Activated T-cell treated with anti-CD3 and anti-CD28 coated beads, Interleukin-2, amount 50 U/mL, for 72 hours (primary cell): ENCODE results near the gene DIPK1B. TPM values are rescaled to one million over a fixed set of nuclear protein-coding genes. Genes with fewer than 3 reads are reported as not detected.

Source experiments
- ATAC-seq, 2 donors: fragments of 150-1000 bp; cut with Tn5 transposase; replicated peaks in 1 of 2; 2 replicates each; pipeline ENCODE4 v1.10.0; 2021; ENCODE audit warnings: moderate library complexity in 2 of 2, mild to moderate bottlenecking in 1 of 2
- DNase-seq, 2 donors: peaks; one replicate each; pipeline ENCODE4 v3.0.0; 2021 to 2022; ENCODE audit warnings: mixed read lengths in 1 of 2
- H3K27ac Mint-ChIP-seq: one replicate; pipeline ENCODE4 v1.8.0; 2022; ENCODE audit warnings: mild to moderate bottlenecking, moderate library complexity, mixed read lengths
- H3K27me3 Mint-ChIP-seq: one replicate; pipeline ENCODE4 v1.8.0; 2022; ENCODE audit warnings: low read depth, mixed read lengths
- H3K36me3 Mint-ChIP-seq, 2 donors: one replicate each; pipeline ENCODE4 v1.8.0; 2022; ENCODE audit warnings: mixed read lengths in 2 of 2, mild to moderate bottlenecking in 1 of 2; ENCODE audit not compliant: insufficient read depth in 2 of 2
- H3K4me1 Mint-ChIP-seq: one replicate; pipeline ENCODE4 v1.8.0; 2022; ENCODE audit warnings: low read depth, mixed read lengths
- H3K4me3 Mint-ChIP-seq, 2 donors: one replicate each; pipeline ENCODE4 v1.8.0; 2022; ENCODE audit warnings: mild to moderate bottlenecking in 2 of 2, mixed read lengths in 2 of 2, moderate library complexity in 2 of 2
- H3K9me3 Mint-ChIP-seq, 2 donors: one replicate each; pipeline ENCODE4 v1.8.0; 2022; ENCODE audit warnings: mixed read lengths in 2 of 2
- total RNA-seq, 2 donors: library from RNA; stranded (reverse); gene quantifications; one replicate each; pipeline ENCODE4 v1.2.3, GENCODE V29; 2022

Gene DIPK1B
- total RNA-seq, 2 donors from 2014 or later = 0.67 to 0.72 TPM

DNA sequence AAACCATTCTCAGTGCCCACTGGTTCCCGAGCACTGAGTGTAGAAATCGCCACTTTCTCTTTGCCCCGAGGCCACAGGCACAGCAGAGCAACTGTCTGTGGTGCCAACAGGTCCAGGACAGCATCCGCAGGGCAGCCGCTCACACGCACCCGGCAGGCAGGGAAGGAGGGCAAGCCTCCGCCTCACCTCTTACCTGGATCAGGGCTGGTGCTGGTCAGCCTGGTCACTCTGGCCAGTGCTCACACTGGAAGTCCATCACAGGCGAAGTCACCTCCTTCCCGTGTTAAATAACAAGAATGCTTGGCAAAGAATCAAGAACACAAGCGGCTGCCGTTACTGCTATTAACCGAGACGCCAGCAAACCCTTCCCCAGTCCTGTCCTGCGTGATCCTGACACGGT, 13.7 kb downstream of the DIPK1B start:
- DNase-seq = no peak
- no peaks in the 10 kb centered on the region for H3K9me3 Mint-ChIP-seq
- no peaks in the 10 kb centered on the region for H3K27me3 Mint-ChIP-seq
- peaks cover 39% of the 10 kb centered on the region for H3K4me1 Mint-ChIP-seq
- no peak for ATAC-seq
- peak overlapping the region; percentile 99 for H3K27ac Mint-ChIP-seq
- peak overlapping the region; percentile 99 for H3K4me3 Mint-ChIP-seq
- peaks cover 8 to 17% of the 10 kb centered on the region in 2 donors for H3K36me3 Mint-ChIP-seq

- Mint-ChIP-seq H3K27me3 (no peaks in the 10 kb centered on the region), H3K9me3 (no peaks in the 10 kb centered on the region), H3K36me3 (peaks cover 8 to 17% of the 10 kb centered on the region in 2 donors), H3K4me1 (peaks cover 39% of the 10 kb centered on the region), H3K27ac (peak overlapping the region; percentile 99), H3K4me3 (peak overlapping the region; percentile 99)
- peak; percentile 29 to 38 for ATAC-seq
- peak; percentile 42 to 54 for DNase-seq
Observed at GRCh38 chr9:136726631-136727191, 14.3 kb downstream of the DIPK1B start.

DNA sequence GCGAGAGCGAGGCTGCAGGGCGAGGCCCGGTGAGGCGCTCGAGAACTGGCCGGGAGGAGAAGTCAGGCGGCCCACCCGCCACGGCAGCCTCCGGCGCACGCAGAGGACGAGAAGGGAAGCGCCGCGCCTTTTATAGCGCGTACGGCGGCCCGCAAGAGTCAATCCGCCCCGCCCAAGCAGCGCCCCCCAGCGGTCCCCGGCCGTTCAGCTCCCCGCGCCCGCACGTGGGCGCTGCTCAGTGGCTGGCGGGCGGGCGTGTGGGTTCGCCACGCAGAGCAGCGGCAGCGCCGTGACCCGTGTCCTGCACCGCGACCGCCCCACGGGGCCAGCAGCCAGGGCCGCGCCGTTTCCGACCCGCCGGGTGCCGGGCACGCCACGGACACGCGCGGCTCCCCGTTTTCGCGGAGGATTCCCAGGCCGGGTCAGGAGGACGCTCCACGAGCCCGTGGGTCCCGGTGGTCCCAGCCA, 15.7 kb downstream of the DIPK1B start:
- Mint-ChIP-seq H3K27ac (peak overlapping the region; percentile 34), H3K4me3 (peak overlapping the region; percentile 99), H3K4me1 (peaks cover 46% of the 10 kb centered on the region), H3K9me3 (no peaks in the 10 kb centered on the region), H3K27me3 (no peaks in the 10 kb centered on the region), H3K36me3 (peaks cover 8 to 17% of the 10 kb centered on the region in 2 donors)
- peak; percentile 85 to 87 for ATAC-seq
- peak; percentile 94 to 97 for DNase-seq

GRCh38 chr9:136728548-136729123, 16.3 kb downstream of the DIPK1B start:
- no peaks in the 10 kb centered on the region for H3K27me3 Mint-ChIP-seq
- no peak overlapping the region for H3K27ac Mint-ChIP-seq
- peaks cover 47% of the 10 kb centered on the region for H3K4me1 Mint-ChIP-seq
- DNase-seq (peak in 1 of 2 donors; percentile 38), ATAC-seq (peak; percentile 18)
- no peaks in the 10 kb centered on the region for H3K9me3 Mint-ChIP-seq
- H3K36me3 Mint-ChIP-seq = peaks cover 8 to 15% of the 10 kb centered on the region in 2 donors
- peak overlapping the region; percentile 69 to 72 for H3K4me3 Mint-ChIP-seq

DNA sequence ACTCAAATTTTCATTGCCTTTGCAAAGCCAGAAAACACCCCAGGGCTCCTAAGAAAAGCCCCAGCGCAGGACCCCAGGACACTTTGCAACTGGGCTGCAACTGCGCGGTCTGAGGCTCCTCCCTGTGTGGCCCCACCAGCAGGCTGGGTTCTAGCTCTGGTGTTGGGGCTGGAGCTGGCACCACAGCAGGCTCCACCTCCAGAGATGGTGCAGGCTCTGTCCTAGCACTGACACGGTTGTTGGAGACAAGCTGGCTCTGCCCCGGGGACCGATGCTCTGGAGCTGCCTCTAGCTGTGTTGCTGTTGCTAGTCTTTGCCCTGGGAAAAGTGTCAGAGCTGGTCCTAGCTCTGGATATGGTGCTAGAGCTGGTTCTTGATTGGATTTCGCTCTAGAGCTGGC, 16.8 kb downstream of the DIPK1B start:
- H3K9me3 Mint-ChIP-seq = no peaks in the 10 kb centered on the region
- H3K27me3 Mint-ChIP-seq = no peaks in the 10 kb centered on the region

DNA sequence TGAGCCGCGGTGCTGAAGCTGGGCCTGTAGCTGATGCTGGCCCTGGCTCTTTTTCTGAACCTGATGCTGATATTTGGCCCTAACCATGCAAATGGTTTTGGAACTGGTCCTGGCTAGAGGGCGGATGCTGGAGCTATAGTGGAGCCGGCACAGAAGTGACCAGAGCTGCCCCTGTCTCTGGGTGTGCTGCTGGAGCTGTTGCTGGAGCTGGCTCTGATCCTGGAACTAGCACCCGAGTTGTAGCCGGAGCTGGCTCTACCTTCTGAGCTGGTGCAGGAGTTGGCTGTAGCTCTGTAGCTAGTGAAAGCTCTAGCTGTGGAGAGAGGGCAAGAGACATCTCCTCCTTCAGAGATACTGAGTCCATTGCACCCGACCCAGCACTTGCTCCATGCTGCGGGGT, 17.6 kb downstream of the DIPK1B start:
- H3K27me3 Mint-ChIP-seq = no peaks in the 10 kb centered on the region
- H3K4me1 Mint-ChIP-seq = peaks cover 47% of the 10 kb centered on the region
- ATAC-seq (no peak), DNase-seq (no peak)
- no peaks in the 10 kb centered on the region for H3K9me3 Mint-ChIP-seq
- H3K27ac Mint-ChIP-seq = no peak overlapping the region
- peak overlapping the region; percentile 69 to 72 for H3K4me3 Mint-ChIP-seq
- H3K36me3 Mint-ChIP-seq = peaks cover 7 to 9% of the 10 kb centered on the region in 2 donors

More for the DNA sequence above, 16.8 kb downstream of the DIPK1B start:
- H3K27ac Mint-ChIP-seq = no peak overlapping the region
- H3K36me3 Mint-ChIP-seq = peaks cover 8 to 13% of the 10 kb centered on the region in 2 donors
- ATAC-seq (no peak), DNase-seq (no peak)
- peak overlapping the region; percentile 69 to 72 for H3K4me3 Mint-ChIP-seq
- H3K4me1 Mint-ChIP-seq = peaks cover 47% of the 10 kb centered on the region

- peak overlapping the region; percentile 3 to 11 for H3K4me3 Mint-ChIP-seq
- H3K36me3 Mint-ChIP-seq = no peaks in the 10 kb centered on the region
- no peaks in the 10 kb centered on the region for H3K27me3 Mint-ChIP-seq
- no peak for DNase-seq
- H3K9me3 Mint-ChIP-seq = no peaks in the 10 kb centered on the region
- H3K4me1 Mint-ChIP-seq = peaks cover 30% of the 10 kb centered on the region
- ATAC-seq = no peak
- no peak overlapping the region for H3K27ac Mint-ChIP-seq
Observed at GRCh38 chr9:136732444-136733178, 20.2 kb downstream of the DIPK1B start.

DNA sequence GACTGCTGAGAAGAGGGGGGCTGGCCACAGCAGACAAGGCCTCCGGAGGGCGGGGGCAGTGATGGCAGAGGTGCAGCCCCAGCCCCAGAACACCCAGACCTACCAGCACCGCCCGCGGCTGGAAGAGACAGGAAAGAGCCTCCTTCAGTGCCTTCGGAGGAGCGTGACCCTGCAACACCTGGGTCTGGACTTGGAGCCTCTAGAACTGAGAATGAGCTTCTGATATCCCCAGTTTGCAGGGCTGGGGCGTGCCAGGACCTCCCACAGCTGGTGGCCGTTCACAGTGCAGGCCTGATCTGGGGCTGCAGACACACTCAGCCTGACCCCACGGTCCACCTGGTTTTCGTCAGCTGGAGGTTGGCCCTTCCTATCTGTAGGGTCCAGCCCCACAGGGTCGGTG, 21.2 kb downstream of the DIPK1B start:
- Mint-ChIP-seq H3K27ac (no peak overlapping the region), H3K4me1 (peaks cover 32% of the 10 kb centered on the region), H3K27me3 (no peaks in the 10 kb centered on the region), H3K9me3 (no peaks in the 10 kb centered on the region), H3K4me3 (no peak overlapping the region), H3K36me3 (no peaks in the 10 kb centered on the region)
- no peak for ATAC-seq
- DNase-seq = no peak

DNA sequence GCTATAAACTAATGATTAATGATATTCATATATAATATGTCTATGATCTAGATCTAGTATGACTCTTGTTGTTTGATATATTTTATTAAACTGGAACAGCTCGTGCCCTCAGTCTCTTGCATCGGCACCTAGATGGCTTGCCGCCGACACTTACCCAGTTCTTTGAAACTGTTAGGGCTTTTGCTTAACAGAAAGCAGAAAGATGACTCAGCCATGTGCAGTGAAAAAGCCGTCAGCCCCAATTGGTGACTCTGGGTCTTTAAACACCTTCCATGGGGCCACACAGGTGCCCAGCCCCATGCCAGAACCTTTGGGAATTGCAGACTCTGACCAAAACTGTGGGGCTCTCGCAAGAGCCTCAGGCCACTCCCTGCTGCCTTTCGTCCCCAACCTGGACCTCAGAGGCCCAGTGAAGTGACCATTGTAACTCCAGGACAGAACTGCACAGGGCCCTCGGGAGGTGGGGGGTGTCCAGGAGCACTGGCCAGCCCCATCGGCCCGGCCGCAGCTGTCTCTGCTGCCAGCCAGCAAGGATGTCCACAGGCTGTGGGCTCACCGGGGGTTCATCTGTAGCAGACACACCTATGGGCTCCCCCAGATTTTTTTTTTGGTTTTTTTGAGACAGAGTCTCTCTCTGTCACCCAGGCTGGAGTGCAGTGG, 22.6 kb downstream of the DIPK1B start:
- Mint-ChIP-seq H3K4me1 (peaks cover 27% of the 10 kb centered on the region), H3K4me3 (no peak overlapping the region), H3K36me3 (no peaks in the 10 kb centered on the region), H3K9me3 (no peaks in the 10 kb centered on the region), H3K27me3 (no peaks in the 10 kb centered on the region), H3K27ac (no peak overlapping the region)
- DNase-seq (peak in 1 of 2 donors; percentile 37), ATAC-seq (peak; percentile 66 to 74)

GRCh38 chr9:136735812-136736480, 23.6 kb downstream of the DIPK1B start:
- Mint-ChIP-seq H3K27me3 (no peaks in the 10 kb centered on the region), H3K4me1 (peaks cover 27% of the 10 kb centered on the region), H3K9me3 (no peaks in the 10 kb centered on the region), H3K36me3 (no peaks in the 10 kb centered on the region), H3K27ac (no peak overlapping the region), H3K4me3 (no peak overlapping the region)
- ATAC-seq = no peak
- no peak for DNase-seq

DNA sequence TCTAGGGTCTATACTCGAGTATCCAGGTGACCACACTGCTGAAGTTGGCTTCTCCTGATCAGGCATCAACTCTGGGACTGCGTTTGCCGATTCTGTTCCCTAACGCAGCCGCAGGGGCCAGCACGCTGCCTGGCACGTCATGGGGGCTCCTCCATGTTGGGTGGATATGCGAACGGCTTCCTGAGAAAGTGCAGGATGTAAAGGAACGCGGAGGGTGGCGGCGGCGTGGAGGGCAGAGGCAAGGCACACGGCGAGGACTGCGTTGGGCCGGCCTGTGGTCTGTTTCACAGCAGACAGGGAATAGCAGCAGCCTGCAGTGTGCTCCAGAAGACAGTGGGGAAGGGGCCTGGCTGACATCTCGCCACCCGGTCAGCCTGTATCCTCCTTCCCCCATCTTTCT, 26.6 kb downstream of the DIPK1B start:
- Mint-ChIP-seq H3K9me3 (no peaks in the 10 kb centered on the region), H3K4me3 (no peak overlapping the region), H3K4me1 (peaks cover 31% of the 10 kb centered on the region), H3K27ac (no peak overlapping the region), H3K36me3 (no peaks in the 10 kb centered on the region), H3K27me3 (no peaks in the 10 kb centered on the region)
- ATAC-seq (no peak), DNase-seq (no peak)

- H3K4me1 Mint-ChIP-seq = peaks cover 26% of the 10 kb centered on the region
- no peak for ATAC-seq
- H3K27me3 Mint-ChIP-seq = no peaks in the 10 kb centered on the region
- no peak for DNase-seq
- H3K9me3 Mint-ChIP-seq = no peaks in the 10 kb centered on the region
- H3K36me3 Mint-ChIP-seq = no peaks in the 10 kb centered on the region
- H3K4me3 Mint-ChIP-seq = no peak overlapping the region
- H3K27ac Mint-ChIP-seq = no peak overlapping the region
Observed at GRCh38 chr9:136739509-136739908, 27.1 kb downstream of the DIPK1B start.
